Hepatic stellate cell (primary cell): ENCODE data around the gene GLCE.
"Not testable (repeated sequence)": the region's sequence is repeated elsewhere in the genome, so short reads cannot be mapped to it uniquely, and the experiment has no call there.

Experiments used
- DNase-seq: peaks from one replicate; pipeline ENCODE4 v3.0.0; 2011; ENCODE audit warnings: low spot score

The GLCE gene

GRCh38 chr15:69135499-69135898, 24.9 kb upstream of the GLCE start:
- DNase-seq = no peak

DNA sequence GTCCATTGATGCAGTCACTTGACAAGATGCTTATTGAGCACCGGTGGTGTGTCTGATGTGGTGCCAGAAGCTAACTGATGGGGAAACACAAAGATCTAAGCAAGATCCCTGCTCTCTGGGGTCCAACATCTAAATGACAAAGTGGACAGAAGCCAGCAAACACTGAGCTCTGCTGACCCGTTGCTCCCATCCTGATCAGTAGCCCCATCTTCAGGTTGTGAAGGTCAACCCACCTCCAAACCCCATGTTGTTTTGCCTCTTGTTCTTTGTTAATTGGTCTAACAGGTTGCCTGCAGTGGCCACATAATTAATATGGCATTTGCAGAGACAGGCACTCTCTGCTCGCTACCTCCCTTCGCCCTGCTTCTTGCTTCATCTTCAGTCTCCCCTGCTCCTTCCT, 21.5 kb upstream of the GLCE start:
- DNase-seq = no peak

- DNase-seq = no peak
Measured at GRCh38 chr15:69140306-69140705, 20.1 kb upstream of the GLCE start.

GRCh38 chr15:69141286-69141701, 19.1 kb upstream of the GLCE start:
- peak; percentile 23 for DNase-seq

GRCh38 chr15:69141833-69142232, 18.6 kb upstream of the GLCE start:
- no peak for DNase-seq

DNA sequence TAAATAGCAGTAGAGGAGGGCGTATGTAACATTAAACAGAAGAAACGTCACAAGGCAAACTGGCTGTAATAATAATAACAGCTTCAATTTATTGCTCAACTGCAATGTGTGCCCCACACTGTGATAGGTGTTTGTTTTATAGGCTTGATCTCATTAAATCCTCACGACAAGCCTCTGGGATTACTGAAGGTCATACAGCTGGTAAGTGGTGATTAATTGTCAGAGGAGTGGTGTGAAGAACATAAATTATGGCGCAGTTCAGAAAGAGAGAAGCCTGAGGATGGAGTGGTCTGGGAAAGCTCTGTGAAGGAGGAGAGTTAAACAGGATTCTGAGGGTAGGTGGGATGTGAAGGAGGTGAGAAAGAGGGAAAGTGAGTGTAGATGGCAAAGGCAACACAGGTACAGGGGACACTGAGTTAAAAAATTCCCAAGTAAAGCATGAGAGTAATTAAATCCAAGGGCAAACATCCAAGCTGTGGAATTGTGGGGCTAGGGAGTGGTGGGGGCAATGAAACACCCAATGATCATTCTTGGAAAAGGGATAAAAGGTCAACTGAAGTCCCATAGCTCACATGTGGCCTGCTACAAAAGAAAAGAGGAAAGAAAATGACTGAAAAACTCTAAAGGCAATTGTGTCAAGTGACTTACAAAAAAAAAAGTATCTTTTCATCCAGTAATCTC, 16.5 kb upstream of the GLCE start:
- DNase-seq = no peak

DNA sequence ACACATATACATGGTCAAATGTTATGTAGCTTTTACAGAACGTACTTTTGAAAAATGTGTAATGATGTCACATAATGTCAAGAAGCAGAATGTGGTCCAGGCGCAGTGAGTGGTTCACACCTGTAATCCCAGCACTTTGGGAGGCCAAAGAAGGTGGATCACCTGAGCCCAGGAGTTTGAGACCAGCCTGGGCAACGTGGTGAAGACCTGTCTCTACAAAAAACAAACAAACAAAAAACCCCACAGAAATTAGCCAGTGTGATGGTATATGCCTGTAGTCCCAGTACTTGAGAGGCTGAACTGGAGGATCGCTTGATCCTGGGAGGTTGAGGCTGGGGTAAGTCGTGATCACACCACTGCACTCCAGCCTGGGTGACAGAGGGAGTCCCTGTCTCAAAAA, 15.9 kb upstream of the GLCE start:
- no peak for DNase-seq

DNA sequence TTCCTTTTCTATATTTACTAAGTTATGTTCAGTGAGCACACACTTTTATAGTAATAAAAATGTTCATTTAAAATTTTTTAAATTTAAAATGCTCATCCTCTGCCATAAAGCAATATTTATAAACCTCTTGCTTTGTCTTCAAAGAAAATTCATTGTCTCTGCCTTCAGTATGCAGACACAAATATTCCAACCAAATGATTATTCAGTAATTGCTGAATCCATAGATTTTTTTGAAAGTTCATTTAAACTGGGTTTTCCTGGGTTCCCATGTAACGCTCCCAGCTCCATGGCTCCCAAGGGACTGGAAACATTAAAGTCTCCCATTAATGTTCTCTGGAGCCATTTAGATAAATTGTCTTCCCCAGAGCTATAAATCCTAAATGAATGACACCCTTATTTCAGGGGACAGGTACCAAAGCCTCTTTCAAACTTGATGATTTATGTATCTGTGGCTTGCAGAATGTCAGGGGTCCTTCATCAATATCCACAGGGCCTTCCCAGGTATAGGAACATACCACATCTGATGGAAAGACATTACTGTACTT, 15.2 kb upstream of the GLCE start:
- no peak for DNase-seq

- no peak for DNase-seq
Measured at GRCh38 chr15:69145694-69146492, 14.5 kb upstream of the GLCE start.

- no peak for DNase-seq
Measured at GRCh38 chr15:69146724-69147435, 13.6 kb upstream of the GLCE start.

DNA sequence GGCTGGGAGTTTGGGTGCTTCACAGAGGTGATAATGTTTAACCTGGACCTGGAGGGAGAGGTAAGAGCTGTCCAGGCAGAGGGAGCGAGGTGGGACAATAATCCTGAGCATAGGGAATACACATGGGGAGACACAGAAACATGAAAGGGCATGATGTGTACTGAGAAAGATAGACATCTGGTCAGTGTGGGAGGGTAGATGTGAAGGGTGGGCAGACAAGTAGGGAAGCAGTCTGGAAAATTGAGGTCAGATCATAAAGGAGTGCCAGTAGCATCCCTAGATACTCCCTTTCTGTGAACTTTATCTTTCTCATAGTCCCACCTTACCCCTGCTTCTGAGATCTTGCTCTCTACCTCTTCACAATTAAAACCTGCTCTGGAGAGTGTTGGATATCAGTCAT, 12.0 kb upstream of the GLCE start:
- no peak for DNase-seq

GRCh38 chr15:69149163-69149562, 11.3 kb upstream of the GLCE start:
- DNase-seq = no peak

DNA sequence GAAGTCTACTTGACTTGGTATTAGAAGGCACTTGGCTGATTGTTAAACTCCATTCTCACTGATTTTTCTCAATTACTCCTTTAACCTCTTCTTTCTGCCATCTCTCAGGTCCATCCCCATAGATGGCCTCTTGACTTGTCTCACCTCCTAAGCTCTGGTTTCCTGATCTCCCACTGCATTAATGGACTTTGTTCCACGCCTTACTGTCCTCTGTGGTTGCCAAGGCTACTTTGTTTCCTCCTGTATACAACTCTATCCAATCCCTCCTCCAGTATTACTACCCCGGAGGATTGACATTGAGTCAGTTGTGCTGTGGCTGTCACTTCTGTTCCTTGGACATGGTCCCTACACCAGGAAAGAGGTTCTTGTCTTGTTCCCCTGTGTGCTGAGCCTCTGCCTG, 10.6 kb upstream of the GLCE start:
- DNase-seq = no peak

- DNase-seq = no peak
Measured at GRCh38 chr15:69150336-69150735, 10.1 kb upstream of the GLCE start.

DNA sequence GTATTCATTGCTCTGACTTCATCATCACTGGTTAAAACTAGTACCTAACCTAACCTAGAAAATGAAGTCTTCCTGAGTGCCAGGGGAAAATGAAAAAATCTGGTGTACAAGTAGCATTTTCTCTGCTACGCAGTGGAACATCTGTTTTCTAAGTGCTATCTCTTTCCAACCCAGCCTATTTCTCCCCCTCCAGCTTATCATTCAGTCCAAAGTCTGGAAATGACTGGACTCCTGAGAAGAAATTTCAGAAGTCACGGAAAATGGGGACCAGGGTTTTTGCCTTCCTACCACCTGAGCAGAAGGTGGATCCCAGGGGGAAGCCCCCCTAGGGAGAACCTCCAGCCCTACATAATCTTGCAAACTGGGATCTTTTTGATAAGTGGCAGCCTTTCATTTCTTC, 9.6 kb upstream of the GLCE start:
- no peak for DNase-seq

DNA sequence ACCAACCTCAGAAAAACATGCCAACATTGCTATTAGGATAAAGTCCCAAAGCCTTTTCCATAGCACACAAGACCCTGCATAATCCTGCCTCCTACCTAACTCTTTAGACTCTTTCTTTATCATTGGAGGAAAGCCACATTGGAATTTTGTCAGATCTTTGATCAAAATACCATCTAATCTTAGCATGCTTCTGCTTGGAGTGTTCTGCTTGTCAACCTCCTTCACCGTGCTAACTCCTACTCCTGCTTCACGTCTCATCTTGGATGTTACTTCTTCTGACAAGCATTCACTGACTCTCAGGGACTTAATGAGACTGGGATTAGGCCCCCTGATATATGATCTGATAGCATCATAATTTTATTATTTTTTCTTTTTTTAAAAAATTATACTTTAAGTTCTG, 7.4 kb upstream of the GLCE start:
- no peak for DNase-seq

DNA sequence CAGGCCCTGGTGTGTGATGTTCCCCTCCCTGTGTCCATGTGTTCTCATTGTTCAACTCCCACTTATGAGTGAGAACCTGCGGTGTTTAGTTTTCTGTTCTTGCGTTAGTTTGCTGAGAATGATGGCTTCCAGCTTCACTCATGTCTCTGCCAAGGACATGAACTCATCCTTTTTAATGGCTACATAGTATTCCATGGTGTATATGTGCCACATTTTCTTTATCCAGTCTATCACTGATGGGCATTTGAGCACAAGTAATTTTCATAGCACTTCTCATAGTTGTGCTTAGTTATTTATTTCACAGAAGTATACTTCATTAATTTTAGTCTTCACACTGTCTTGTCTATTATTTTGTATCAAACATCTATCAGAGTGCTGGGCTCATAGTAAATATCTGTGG, 6.8 kb upstream of the GLCE start:
- not testable (repeated sequence) for DNase-seq

GRCh38 chr15:69154078-69154477, 6.4 kb upstream of the GLCE start:
- DNase-seq = no peak

DNA sequence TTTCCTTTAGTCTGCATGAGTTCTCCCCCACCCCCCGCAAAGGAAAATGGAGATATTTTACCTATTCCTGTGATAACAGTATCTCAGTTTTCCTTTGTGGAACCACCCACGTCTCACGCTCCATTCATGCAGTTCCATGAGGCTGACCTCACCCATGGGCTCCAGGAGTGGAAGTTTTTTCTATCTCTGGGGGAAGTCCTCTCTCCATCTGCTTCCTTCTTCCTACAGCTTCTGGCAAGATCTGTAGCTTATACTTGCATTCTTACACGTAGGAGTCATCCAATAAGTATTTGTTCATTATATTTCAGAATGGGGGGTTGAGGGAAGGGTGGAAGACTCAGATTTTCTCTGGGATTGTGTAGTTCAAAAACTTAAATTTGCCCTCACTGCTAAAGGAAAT, 5.8 kb upstream of the GLCE start:
- peak; percentile 64 for DNase-seq

DNA sequence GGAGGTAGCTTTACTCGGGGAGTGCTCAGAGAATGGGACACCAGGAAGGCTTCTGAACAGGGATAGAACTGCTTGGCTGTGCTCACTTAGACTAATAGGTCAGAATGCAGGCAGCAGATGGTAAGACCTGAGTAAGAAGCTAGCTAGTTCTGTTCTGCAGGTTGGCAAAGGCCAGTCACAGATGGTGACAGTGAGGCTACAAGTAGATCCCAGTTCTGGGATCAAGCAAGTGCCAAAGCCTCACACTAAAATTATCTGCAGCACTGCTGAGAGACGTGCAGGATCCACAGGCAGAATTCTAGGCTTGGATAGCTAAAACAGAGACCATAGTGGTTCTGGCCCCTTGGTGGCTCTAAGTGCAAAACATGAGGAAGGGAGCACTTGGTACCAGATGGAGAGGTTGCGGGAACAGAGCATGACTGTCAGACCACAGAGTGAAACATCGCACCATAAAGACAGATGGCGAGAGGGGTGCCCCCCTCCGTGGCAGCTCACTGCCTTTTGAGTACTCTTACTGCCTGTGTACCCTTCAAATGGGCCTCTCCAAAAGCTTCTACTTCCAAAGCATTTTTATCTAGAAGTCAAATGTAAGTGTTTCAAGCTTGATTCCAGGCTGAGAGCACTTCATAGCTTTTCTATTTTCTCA, 3.6 kb upstream of the GLCE start:
- no peak for DNase-seq

DNA sequence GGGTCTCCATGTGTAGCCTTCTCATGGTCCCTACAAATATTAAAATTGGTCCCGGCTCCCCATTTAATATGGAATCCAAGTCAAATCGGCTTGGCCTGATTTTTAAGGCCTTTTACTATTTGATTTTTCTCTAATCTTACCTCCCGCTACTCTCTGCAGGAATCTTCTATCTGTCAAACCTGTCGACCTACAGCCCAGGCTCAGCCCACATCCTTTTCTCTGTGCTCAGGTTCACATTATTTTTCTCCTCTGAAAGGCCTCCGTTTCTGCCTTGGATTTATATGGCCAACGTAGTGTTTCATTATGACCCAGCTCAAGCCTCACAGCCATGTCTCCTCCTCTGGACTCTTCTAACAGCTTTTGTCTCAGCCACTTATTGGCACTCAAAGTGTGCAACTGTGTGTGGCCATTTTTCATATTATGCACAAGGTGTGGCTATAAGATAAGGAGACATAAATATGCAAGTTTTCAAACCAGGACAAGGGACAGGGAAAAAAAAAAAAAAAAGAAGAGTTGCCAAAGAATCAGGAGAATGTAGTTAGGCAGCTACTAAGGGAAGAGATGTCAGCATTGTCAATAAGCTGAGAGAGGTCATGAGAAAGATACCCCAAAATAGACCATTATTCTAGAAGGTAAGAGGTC, 2.1 kb upstream of the GLCE start:
- DNase-seq = no peak

DNA sequence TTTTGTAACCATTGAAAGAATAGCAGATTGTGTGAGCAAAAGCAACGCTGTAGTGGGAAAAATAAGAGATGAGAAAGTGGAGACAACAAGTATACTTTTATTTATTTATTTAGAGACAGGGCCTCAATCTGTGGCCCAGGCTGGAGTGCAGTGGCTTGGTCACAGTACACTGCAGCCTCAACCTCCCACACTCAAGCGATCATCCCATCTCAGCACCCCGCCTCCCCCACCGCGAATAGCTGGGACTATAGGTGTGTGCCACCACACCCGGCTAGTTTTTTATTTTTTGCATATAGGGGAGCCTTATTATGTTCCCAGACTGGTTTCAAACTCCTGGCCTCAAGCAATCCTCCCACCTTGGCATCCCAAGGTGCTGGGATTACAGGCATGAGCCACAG, 1.6 kb upstream of the GLCE start:
- DNase-seq = no peak
